Measurements from ENCODE around the gene NPS.

NPS gene, protein sequence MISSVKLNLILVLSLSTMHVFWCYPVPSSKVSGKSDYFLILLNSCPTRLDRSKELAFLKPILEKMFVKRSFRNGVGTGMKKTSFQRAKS

DNA sequence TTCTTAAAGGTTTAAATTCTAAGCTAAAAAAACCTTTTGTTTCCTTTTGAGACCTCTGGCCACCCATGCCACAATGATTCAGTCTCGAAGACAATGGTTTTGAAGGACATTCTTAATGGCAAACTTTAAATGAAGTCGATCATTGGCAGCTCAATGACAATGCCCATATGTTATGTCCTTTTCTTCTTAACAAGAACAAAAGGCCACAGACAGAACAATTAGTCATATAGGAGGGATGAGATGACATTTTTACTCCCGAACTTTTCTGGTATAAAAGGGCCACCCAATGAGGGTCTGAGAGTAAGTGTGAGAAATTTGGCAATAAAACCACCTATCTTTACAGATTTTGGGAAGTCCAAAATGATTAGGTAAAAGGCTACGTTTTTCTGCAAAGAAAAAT lies at the start of gene NPS:
NPS (plus strand) TSS at position 301 of the 400 bp plus-strand sequence; CDS start at position 361, 60 bp downstream.
- in situ Hi-C loops (cut with MboI; ENCODE audit: low sequenced_read_pairs): no loop called here

DNA sequence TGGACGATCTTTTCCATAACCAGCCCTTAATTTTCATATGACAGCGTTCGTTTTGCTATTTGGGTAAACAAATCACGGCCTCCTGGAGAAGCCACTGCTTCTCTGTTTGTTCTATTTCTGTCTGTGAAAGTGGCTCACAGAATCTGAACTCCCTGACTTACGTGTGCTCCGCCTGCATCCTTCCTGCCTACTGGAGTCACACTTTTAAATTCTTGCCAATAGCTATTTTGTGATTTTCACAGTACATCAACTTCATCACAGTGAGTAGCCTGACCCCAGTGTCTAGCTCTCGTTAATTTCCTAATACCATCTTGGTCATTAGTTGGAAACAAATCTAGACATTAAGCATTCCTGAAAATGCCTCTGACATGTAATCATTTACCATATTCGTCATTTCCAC lies 49.0 kb upstream of the NPS start:
- in situ Hi-C loops (cut with MboI; ENCODE audit: low sequenced_read_pairs): no loop called here

DNA sequence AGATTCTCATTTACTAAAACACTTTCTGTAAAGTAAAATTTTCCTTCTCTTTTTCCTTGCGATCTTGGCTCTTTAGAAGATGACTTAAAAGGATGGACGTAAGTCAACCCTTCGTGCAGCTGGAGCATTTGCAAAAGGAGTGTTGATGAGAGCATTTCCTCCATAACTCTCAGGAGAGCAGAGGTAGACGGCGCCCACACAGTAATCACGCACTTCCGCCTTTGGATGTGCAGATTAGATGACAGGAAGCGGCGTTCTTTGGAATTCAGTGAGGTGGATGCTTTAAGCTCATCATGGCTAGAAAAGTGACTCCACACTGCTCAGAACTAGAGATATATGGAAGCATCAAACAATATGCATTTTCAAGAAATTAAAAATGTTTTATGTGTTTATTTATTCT lies 43.0 kb upstream of the NPS start:
- in situ Hi-C loops (cut with MboI; ENCODE audit: low sequenced_read_pairs): no loop called here

DNA sequence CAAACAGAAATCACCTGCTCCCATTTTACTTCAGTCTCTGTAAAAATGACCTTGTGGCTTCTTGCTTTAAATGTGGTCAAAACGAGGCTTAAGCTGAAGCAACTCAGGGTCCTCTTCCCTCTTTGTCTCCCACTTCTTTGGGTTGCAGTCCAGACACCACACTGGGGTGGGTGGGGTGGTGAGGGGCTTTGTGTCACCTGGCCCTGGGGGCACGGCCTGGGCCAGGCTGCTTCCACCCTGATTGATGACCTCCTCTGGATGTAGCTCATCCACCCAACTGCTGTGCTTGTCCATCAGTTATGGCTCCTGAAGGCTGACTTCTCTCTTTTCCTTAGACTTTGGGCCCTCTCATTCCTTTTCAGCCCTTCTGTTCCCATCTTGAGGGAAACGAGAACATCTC lies 26.8 kb upstream of the NPS start:
- in situ Hi-C loops (cut with MboI; ENCODE audit: low sequenced_read_pairs): no loop called here

DNA sequence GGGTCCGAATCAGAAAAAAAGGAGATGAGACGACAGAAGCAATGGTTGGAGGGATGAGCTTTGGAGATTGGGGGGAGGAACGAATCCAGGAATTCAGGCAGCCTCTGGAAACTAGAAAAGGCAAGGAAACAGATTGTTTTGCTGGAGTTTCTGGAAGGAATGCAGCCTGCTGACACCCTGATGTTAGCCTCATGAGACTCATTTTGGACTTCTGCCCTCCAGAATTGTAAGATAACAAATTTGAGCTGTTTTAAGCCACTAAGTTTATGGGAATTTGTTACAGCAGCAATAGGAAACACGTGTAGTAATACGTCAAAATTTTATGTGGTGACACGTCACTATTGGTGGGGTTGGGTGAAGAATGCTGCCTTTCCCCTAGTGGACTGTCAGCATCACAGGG lies 25.6 kb upstream of the NPS start:
- in situ Hi-C loops (cut with MboI; ENCODE audit: low sequenced_read_pairs): no loop called here

DNA sequence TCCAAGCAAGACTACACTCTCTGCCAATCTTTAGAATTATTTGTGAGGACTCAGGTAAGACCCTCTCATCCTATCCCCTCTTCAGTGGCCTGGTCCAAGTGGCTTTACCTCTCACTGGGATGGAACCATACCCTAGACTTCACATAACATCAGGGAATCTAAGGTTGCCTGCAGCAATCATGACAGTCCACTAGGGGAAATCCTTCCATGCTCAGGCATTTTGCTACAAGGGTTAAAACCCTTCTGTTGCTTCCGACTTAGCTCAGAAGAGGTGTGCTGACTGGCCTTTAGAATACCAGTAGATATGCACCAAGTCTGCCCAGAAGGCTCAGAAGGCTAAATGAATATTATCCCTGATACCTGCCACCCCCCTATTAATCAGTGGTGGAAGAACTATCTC lies 24.9 kb upstream of the NPS start:
- in situ Hi-C loops (cut with MboI; ENCODE audit: low sequenced_read_pairs): no loop called here

DNA sequence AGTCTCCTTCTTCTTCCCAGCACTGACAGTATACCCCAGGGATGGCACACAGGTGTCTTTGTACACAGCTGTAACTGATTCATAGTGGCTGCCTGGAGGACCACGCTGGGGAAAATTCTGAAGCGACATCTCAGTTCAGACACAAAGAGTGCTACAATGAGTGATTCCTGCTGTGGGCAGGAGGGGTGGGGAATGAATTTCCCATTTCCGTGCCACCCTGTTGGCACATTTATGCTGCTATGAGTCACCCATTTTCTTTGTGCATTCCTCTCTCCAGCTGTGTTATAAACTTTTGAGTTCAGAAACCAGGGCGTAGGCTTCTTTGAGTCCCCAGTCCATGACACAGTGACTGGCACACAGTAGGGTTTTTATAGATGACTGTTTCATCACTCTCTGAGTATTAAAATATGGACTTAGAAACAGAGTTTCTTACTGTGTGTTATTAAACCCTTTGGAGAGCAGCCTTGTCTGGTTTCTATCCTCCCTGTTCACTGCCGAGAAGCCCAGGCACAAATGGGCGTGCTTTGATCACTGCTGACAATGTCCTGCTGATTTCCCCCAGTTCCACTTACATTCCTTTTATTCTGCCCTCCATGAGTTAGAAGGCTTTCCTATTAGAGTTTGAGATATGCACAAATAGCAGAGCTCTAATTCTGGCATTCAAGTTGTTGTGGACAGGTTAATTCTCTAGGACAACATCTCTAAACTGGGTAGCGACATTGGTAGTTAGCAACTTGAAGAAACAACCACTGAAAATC lies 24.0 kb upstream of the NPS start:
- in situ Hi-C loops (cut with MboI; ENCODE audit: low sequenced_read_pairs): no loop called here

DNA sequence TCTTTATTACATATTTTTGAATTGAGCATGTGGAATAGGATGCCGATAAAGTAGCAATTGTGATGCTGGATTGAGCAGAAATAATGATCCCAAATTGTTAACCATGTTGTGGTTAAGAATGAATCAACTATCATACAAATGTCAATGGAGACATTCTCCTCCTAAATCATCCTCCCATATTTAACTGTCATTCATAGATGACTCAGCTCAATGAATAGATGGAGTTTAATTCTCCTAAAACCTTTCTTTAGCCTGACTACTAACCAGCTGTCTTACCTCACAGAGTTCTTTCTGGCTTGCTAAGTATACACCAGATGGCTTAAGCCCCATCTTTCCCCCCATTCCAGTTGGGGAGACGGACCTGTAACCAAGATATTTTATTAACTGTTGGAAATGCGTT lies 23.4 kb upstream of the NPS start:
- in situ Hi-C loops (cut with MboI; ENCODE audit: low sequenced_read_pairs): no loop called here

DNA sequence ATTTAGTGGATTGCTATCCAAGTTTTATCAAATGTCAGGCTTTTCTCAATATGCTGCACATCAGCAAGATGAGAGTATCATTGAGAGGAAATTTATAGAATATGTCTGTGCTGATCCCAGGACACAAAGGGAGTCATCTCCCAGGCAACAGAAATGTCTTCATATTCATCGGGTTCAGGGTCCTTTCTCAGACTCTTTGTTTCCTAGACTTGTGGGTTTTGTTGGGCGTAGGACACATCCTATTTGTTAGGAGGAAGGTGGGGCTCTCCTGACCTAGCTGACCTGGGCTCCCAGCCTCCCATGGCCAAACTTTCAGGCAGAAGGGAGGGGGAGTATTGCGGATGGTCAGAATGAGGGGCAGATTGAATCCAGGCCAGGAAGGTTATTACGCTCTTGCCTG lies 22.9 kb upstream of the NPS start:
- in situ Hi-C loops (cut with MboI; ENCODE audit: low sequenced_read_pairs): no loop called here

DNA sequence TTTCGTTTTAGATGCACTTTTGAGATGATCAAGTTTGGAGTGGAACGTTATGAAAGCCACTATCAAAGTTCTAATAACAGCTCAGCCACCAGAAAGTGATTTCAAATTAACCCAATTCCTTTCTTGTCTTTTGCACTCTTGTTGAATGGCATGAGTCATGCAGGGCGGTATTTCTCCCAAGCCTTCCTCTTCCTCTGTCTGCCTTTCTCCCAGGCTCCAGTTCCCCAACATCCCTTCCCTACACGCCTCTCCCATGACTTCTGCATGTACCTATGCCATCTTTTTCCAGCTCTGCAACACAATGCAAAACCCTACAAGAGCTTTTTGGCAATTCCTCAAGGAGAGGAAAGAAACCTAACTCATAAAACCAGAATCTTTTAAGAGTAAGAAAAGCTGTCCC lies 21.8 kb upstream of the NPS start:
- in situ Hi-C loops (cut with MboI; ENCODE audit: low sequenced_read_pairs): no loop called here

DNA sequence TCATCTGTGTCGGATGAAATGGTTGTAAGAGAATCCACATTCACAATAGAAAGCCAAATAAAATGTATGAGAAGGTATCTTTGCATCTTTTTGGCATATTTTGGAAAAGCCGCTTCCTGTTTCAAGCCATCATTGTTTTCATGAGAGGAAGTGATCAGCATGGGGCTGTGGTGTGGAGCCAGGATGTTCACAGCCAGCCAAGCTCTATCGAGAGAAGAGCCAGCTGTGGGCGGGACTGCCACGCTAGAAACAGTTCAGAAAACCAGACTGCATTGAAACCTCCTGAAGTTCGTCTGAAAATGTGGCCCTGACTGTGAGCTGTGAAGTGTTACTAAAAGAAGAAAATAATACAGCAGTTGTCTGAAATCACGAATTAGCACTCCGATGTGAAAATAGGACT lies 21.2 kb upstream of the NPS start:
- in situ Hi-C loops (cut with MboI; ENCODE audit: low sequenced_read_pairs): no loop called here

DNA sequence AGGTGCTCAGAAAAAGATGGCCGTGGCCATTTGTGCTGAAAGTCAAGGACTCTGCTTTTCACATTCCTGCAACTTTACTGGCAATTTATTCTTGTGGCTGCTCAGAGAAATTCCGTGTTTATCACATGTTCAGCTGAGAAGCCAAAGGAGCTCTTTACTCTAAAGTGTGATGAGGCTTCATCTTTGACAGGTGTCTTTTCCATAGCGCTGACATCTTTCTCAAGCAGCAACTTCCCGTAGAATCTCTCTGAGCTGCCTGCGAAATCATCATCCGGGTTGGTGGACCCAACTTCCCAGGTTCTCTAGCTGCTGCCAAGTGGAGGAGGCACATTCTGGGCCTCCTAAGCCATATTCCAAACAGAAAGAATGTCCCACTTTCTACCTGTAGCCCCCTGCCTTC lies 16.9 kb upstream of the NPS start:
- in situ Hi-C loops (cut with MboI; ENCODE audit: low sequenced_read_pairs): no loop called here

DNA sequence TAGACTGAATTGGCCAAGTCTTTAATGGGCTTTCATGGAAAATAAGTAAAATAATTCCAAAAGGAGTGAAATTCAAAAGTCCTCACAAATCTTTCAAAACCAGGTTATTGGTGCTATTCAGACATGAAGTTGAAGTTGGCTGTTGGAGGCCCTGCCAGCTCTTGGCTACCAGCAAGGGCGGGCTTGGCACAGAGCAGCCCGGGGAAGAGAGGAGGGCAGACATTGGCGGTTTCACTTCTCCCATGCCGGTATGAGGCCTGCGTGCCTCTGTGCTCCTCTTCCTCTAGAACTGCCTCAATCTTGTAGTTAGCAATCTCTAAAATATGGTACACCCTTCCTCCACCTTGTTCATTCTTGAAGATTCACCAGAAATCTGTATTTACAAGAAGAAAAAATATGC lies 16.4 kb upstream of the NPS start:
- in situ Hi-C loops (cut with MboI; ENCODE audit: low sequenced_read_pairs): no loop called here

DNA sequence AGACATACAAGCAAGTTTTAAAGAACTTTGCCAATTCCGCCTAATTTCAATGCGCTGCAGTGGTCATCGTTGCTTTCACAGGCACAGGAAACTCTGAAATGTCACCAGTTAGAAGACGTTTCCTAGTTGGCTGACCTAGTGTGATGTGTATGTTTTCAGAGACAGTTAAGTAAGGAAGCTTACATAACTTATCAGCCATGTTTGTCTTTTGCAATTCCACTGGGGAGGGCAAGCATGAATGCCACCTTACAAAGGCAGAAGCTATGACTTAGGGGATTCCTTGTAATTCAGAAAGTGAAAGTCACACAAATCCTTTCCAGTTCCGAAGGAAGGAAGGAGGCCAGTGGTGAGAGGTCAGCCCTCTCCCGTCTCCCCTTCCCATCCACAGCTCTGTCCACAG lies 15.0 kb upstream of the NPS start:
- in situ Hi-C loops (cut with MboI; ENCODE audit: low sequenced_read_pairs): no loop called here

DNA sequence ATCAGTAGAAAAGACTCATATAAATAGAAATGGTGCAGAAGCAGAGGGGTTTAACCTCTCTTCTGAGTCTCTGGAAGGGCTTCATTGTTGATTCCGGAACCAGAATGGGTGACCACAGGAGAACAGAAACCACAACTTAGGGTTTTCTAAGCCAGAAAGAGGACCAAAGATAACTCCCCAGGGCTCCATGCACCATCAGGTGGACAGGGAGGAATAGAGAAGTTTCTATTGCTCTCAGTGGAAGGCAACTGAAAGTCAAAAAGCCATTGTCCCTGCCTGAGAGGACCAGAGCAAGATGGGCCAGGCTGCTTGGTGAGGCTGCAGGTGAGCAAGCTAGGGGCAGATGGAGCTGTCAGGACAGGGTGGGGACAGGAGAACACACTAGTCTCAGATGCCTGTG lies 14.6 kb upstream of the NPS start:
- in situ Hi-C loops (cut with MboI; ENCODE audit: low sequenced_read_pairs): no loop called here

DNA sequence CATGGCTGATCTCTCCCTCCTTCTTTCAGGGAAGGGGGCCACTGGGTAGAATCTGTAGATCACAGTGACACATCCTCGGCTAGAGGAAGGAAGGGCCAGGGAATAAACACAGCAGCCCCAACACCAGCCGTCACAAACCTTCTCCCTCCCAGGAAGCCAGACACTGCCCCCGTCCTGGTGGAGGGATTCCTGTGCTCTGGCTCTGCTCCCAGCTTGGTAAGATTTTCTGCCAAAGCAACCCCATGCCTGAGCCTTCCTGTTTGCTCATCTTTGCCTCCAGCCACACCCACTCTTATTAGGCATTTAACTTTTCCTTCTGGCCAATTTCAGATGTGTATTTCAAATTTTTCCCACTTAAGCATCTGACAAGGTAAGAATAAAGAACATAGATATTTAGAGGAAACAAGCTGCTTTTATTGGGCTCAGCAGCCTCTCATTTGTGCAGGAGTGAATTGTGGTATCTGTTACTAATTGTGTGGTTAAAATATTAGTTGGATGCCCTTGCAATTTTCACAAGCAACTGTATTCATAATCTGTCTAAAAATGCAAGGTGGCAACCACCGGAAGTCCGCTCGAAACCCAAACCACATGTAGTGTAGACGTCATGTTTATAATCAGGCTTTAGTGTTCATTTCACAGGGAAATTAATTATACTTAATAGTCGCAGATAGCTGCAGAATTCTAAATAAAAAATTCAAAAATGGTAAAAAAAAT lies 13.2 kb upstream of the NPS start:
- in situ Hi-C loops (cut with MboI; ENCODE audit: low sequenced_read_pairs): no loop called here

DNA sequence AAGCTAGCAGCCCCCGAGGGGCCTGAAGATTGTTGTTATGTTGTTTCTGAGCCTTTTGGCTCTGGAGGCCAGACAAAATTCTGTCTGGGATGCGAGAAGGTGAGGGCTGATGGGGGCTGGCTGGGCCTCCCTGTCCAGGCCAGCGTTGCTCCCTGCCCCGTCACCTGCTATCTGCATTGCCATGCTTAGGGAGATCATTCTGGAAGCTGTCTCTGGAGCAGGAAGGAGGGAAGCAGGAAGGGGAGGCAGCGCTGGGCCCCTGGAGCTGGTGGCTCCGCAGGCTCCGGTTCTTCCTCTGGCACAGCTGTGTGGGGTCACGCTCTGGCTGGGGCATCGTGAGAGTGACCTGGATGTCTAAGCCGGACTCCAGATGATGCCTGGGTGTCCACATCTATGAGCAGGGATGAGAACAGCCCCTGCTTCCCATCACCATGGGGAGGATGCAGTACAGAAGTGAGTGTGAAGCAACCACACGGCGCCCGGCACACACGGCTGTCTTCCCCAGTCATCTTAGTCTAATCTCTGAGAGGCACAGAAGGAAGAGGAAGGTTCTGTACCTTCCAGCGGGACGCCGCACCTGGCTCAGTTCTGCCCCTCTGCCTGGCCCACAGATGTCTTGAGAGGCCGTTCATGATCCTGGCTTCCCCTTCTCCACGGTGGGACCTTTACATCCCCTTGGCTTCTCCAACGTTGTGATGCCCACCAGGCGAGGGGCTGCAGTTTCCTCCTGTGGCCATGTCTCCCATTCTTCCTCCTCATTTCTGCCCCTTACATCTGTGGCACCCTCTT lies 11.9 kb upstream of the NPS start:
- in situ Hi-C loops (cut with MboI; ENCODE audit: low sequenced_read_pairs): no loop called here

DNA sequence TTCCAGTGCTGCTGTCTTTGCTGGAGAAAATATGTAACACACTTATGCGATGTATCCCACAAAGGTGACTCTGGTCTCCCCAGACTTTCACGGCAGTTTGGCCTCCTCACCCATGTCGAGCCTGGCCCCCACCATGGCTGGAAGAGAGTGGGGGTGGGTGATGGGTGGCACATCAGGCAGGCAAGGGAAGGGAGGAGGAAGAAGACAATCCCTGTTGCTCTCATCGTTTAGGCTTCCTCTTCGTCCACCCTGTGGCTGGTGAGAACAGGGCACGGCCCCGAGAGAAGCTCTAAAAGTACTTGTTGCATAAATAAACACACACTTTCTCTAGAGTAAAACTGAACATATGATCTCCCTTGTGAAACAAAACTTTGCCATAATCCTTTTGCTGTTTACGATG lies 11.2 kb upstream of the NPS start:
- in situ Hi-C loops (cut with MboI; ENCODE audit: low sequenced_read_pairs): no loop called here

DNA sequence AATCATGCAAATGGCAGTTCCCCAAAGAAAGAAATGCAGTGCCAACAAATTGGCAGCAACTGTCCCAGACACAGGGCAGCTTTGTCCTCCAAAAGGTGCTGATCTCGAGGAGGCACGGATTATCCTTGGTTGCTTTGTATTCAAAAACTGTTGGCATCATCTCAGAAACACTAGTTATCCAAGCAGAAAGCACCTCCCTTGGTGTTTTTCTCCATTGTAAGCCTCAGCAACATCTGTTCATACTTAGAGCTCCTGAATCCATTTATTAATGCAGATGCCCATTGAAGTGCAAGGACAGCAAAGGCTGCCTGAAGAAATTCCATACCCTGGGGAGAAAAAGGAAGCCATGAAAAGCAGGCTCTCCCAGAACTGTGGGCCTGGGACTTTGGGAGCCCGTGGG lies 1.1 kb upstream of the NPS start:
- in situ Hi-C loops (cut with MboI; ENCODE audit: low sequenced_read_pairs): no loop called here

DNA sequence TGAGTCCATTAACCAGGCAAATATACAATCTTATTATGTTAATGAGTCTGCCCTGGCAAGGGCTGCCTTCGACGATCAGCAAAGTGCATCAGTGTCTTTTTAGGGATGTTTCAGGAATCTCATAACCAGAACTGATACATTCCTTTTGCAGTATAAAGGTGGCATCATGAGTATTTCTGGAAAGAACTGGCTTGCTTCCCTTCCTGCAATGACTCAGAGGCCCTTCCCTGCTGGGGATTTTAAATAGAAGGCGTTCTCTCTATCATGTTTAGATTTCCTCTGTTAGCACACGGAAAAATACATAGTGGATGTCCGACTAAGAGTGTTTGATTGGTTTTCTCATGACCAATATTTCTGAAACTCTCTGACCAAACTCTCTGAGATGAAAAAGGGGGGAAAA lies 1.8 kb downstream of the NPS start:
- in situ Hi-C loops (cut with MboI; ENCODE audit: low sequenced_read_pairs): no loop called here

DNA sequence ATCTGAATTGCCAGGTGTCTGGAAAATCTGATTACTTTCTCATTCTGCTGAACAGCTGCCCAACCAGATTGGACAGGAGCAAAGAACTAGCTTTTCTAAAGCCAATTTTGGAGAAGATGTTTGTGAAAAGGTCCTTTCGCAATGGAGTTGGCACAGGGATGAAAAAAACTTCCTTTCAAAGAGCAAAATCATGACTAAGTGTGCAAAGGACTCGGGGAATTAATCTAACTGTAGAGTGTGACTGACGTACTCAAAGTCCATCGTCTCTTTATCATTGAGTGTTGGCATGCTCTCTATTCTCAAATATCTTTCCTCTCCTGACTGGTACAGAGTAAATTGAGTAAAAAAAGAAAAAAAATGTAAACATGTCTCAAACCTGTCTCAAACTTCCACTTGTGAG lies 3.3 kb downstream of the NPS start:
- in situ Hi-C loops (cut with MboI; ENCODE audit: low sequenced_read_pairs): no loop called here

DNA sequence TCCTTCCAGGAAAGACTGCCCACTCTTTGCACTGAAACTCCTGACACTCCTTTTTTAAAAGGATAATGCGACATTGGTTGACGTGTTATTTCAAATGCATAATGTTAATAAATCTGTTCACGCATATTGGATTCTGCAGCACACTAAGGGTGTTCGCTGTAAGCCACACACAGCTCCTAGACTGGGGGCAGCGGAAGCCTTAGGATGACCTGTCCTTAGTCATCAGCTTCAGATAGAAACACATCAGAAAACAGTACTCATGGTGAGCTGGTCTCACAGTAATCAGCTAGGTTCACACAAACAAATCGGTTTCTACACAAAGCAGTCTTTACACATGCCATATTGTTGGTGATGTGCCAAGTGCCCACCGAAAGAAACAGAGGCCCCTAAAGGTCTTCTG lies 4.3 kb downstream of the NPS start:
- in situ Hi-C loops (cut with MboI; ENCODE audit: low sequenced_read_pairs): no loop called here
